Fibroblast of lung (primary cell): Measurements from ENCODE around the gene GGACT. TPM values are rescaled to one million over a fixed set of nuclear protein-coding genes. Genes with fewer than 3 reads are reported as not detected.
"Not testable (repeated sequence)": the region's sequence is repeated elsewhere in the genome, so short reads cannot be mapped to it uniquely, and the experiment has no call there.

Experiments
- DNase-seq, 2 donors: peaks; one replicate each; pipeline versions ENCODE4 v3.0.0 to v3.0.0-alpha.2; 2010; ENCODE audit warnings: low read depth in 2 of 2
- H2AFZ ChIP-seq: 2 replicates; pipeline ENCODE4 v1.5.1; 2012; ENCODE audit warnings: low read length, control low read depth, inconsistent platforms
- H3K27ac ChIP-seq: 2 replicates; pipeline ENCODE4 v1.5.1; 2011; ENCODE audit warnings: low read length, control low read depth; ENCODE audit not compliant: insufficient read depth
- H3K27me3 ChIP-seq: 2 replicates; pipeline ENCODE4 v1.5.1; 2011; ENCODE audit warnings: mild to moderate bottlenecking, low read length; ENCODE audit not compliant: control insufficient read depth, insufficient read depth
- H3K36me3 ChIP-seq: 2 replicates; pipeline ENCODE4 v1.5.1; 2011; ENCODE audit warnings: low read length; ENCODE audit not compliant: control insufficient read depth, insufficient read depth
- H3K4me1 ChIP-seq: 2 replicates; pipeline ENCODE4 v1.5.1; 2011; ENCODE audit warnings: low read length; ENCODE audit not compliant: control insufficient read depth, insufficient read depth; ENCODE audit errors: extremely low read depth
- H3K4me2 ChIP-seq: 2 replicates; pipeline ENCODE4 v1.5.1; 2011; ENCODE audit warnings: low read length, control low read depth; ENCODE audit not compliant: insufficient read depth; ENCODE audit errors: extremely low read depth
- H3K4me3 ChIP-seq, 4 experiments: fragments of 200-600 bp in 1 of 4; sonication (generic) in 1 of 4; replicated peaks in 1 of 4; 2 replicates each; pipeline ENCODE4 v1.5.1; 2011 to 2016; ENCODE audit warnings: low read length in 4 of 4, low read depth in 3 of 4, mild to moderate bottlenecking in 3 of 4, control low read depth in 2 of 4, inconsistent platforms in 1 of 4, mixed read lengths in 1 of 4; ENCODE audit not compliant: insufficient read depth in 1 of 4; ENCODE audit errors: control extremely low read depth in 1 of 4
- H3K79me2 ChIP-seq: 2 replicates; pipeline ENCODE4 v1.5.1; 2012; ENCODE audit warnings: mild to moderate bottlenecking, low read length, inconsistent platforms; ENCODE audit not compliant: control insufficient read depth, insufficient read depth
- H3K9ac ChIP-seq: 2 replicates; pipeline ENCODE4 v1.5.1; 2011; ENCODE audit warnings: mild to moderate bottlenecking, low read length, control low read depth; ENCODE audit not compliant: insufficient read depth
- H3K9me3 ChIP-seq: 2 replicates; pipeline ENCODE4 v1.5.1; 2012; ENCODE audit warnings: low read depth, low read length; ENCODE audit not compliant: control insufficient read depth, insufficient read depth
- H4K20me1 ChIP-seq: 2 replicates; pipeline ENCODE4 v1.5.1; 2011; ENCODE audit warnings: low read length; ENCODE audit not compliant: control insufficient read depth, insufficient read depth; ENCODE audit errors: extremely low read depth
- EZH2 ChIP-seq: IDR thresholded peaks from 2 replicates; pipeline ENCODE4 v1.5.1; 2012; ENCODE audit warnings: low read length, control low read depth, mild to moderate bottlenecking; ENCODE audit errors: missing control alignments
- polyA plus RNA-seq, 2 donors: library from polyadenylated mRNA; depleted of rRNA in 1 of 2; stranded (reverse) in 1 of 2; unstranded in 1 of 2; fragments of >200 nt; gene quantifications; 2 replicates each; pipeline ENCODE4 v1.2.1, GENCODE V29; 2011 to 2012; ENCODE audit warnings: missing spikeins in 1 of 2
- total RNA-seq: library from RNA; depleted of rRNA; stranded (reverse); fragments of >200 nt; gene quantifications from 2 replicates; pipeline ENCODE4 v1.2.1, GENCODE V29; 2014
- TF ChIP-seq, protein P1 (sequence below), 2 donors: IDR thresholded peaks in 1 of 2; conservative IDR thresholded peaks in 1 of 2; 1 replicate in 1 of 2; 2 replicates in 1 of 2; pipeline ENCODE4 v1.5.1; 2011 to 2012; ENCODE audit warnings: low read length in 2 of 2, control low read depth in 1 of 2, inconsistent platforms in 1 of 2, low read depth in 1 of 2, mild to moderate bottlenecking in 1 of 2

Gene GGACT
- total and polyA plus RNA-seq, 2 donors (not counting 1 experiment from before 2014, with no cell fraction given) = 2.6 to 6.6 TPM

DNA sequence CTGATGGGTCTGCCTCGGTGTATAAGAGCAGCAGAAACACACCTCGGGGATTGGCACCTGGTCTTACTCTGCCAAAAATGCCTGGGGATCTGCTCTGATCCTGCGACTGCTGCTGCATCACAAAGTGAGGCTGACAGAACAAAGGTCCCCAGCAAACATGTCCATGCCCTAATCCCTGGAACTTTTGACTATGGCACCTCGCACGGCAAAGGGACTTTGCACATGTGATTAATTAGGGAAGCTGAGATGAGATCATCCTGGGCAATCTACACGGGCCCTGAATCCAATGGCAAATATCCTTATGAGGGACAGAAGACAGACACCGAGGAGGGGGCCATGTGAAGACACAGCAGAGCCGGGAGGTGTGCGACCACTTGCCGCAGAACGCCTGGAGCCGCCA, 8.5 kb downstream of the GGACT start:
- H3K27me3 ChIP-seq = no peaks in the 10 kb centered on the region
- no peak overlapping the region for H2AFZ ChIP-seq
- no peaks in the 10 kb centered on the region for H3K4me1 ChIP-seq

GRCh38 chr13:100577239-100577638, 11.3 kb downstream of the GGACT start:
- H3K36me3 ChIP-seq, H3K27ac ChIP-seq, H3K4me1 ChIP-seq, H3K4me2 ChIP-seq, H2AFZ ChIP-seq, H3K27me3 ChIP-seq, H3K79me2 ChIP-seq, H3K9me3 ChIP-seq, DNase-seq, H4K20me1 ChIP-seq, H3K9ac ChIP-seq, H3K4me3 ChIP-seq: not testable (repeated sequence)

More for the DNA sequence above, 8.5 kb downstream of the GGACT start:
- Histone ChIP-seq H3K4me3 (no peak overlapping the region), H3K36me3 (no peaks in the 10 kb centered on the region), H4K20me1 (no peaks in the 10 kb centered on the region), H3K79me2 (no peaks in the 10 kb centered on the region), H3K27ac (no peak overlapping the region), H3K4me2 (no peak overlapping the region), H3K9ac (no peak overlapping the region), H3K9me3 (no peaks in the 10 kb centered on the region)
- DNase-seq = no peak
- no peak for TF ChIP-seq EZH2
- TF ChIP-seq, protein P1, sequence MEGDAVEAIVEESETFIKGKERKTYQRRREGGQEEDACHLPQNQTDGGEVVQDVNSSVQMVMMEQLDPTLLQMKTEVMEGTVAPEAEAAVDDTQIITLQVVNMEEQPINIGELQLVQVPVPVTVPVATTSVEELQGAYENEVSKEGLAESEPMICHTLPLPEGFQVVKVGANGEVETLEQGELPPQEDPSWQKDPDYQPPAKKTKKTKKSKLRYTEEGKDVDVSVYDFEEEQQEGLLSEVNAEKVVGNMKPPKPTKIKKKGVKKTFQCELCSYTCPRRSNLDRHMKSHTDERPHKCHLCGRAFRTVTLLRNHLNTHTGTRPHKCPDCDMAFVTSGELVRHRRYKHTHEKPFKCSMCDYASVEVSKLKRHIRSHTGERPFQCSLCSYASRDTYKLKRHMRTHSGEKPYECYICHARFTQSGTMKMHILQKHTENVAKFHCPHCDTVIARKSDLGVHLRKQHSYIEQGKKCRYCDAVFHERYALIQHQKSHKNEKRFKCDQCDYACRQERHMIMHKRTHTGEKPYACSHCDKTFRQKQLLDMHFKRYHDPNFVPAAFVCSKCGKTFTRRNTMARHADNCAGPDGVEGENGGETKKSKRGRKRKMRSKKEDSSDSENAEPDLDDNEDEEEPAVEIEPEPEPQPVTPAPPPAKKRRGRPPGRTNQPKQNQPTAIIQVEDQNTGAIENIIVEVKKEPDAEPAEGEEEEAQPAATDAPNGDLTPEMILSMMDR (conservative IDR thresholded peaks at IDR 0.05 in 1 of 2, IDR thresholded peaks at IDR 0.05 in 1 of 2; ENCODE audit: low read depth in 1 of 2, low read length in 2 of 2) = no peak

- peak; percentile 74 to 82 for DNase-seq
- Histone ChIP-seq H3K27ac (no peak overlapping the region), H3K9me3 (no peaks in the 10 kb centered on the region), H4K20me1 (no peaks in the 10 kb centered on the region), H3K9ac (no peak overlapping the region), H3K4me3 (no peak overlapping the region), H3K27me3 (no peaks in the 10 kb centered on the region), H3K79me2 (no peaks in the 10 kb centered on the region), H3K4me2 (no peak overlapping the region), H3K4me1 (no peaks in the 10 kb centered on the region), H3K36me3 (no peaks in the 10 kb centered on the region), H2AFZ (no peak overlapping the region)
- TF ChIP-seq, protein P1 (conservative IDR thresholded peaks at IDR 0.05 in 1 of 2, IDR thresholded peaks at IDR 0.05 in 1 of 2; ENCODE audit: low read depth in 1 of 2, low read length in 2 of 2) = peak; percentile 68 to 76
- TF ChIP-seq EZH2 = no peak
Observed at GRCh38 chr13:100573121-100573520, 15.5 kb downstream of the GGACT start.
